ENCODE measurements around the gene C4orf33. TPM values are rescaled to one million over a fixed set of nuclear protein-coding genes. Genes with fewer than 3 reads are reported as not detected.

Gene C4orf33
- total and polyA plus RNA-seq, 4 experiments from 2014 or later = 4.6 to 7.6 (median 6.0) TPM

DNA sequence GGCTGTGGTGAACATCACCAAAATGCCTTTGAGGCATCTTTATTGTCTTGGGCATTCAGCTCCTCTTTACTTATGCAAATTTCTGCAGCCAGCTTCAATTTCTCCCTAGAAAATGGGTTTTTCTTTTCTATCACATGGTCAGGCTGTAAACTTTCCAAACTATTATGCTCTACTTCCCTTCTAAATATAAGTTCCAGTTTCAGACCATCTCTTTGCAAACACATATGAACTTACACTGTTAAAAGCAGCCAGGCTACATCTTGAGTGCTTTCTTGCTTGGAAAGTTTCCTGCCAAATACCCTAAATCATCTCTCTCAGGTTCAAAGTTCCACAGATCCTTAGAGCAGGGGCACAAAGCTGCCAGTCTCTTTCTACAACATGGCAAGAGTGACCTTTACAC, 15.8 kb upstream of the C4orf33 start:
- H3K4me1 Mint-ChIP-seq = peaks cover 0 to 11% (median 6%) of the 10 kb centered on the region in 4 donors
- peaks cover 6% of the 10 kb centered on the region for H3K36me3 ChIP-seq (ENCODE audit: insufficient read depth, low read length)
- POLR2A ChIA-PET (ENCODE audit: partially characterized antibody) = no interaction called here
- intact Hi-C loops (cut with micrococcal nuclease) = no loop called here
- H3K4me1 ChIP-seq (ENCODE audit: insufficient read depth, low read length) = no peaks in the 10 kb centered on the region
- H3K36me3 Mint-ChIP-seq = peaks cover 50 to 67% of the 10 kb centered on the region in 2 donors
- H3K27me3 Mint-ChIP-seq = no peaks in the 10 kb centered on the region
- H3K4me3 ChIP-seq (ENCODE audit: low read length in 2 of 2) = no peak overlapping the region
- CTCF ChIA-PET (ENCODE audit: partially characterized antibody) = no interaction called here
- H3K27me3 ChIP-seq (ENCODE audit: insufficient read depth, low read length) = no peaks in the 10 kb centered on the region
- DNase-seq = no peak
- no peak overlapping the region for H3K27ac Mint-ChIP-seq
- H3K27ac ChIP-seq (ENCODE audit: low read depth, low read length) = no peak overlapping the region
- H3K4me3 Mint-ChIP-seq = no peak overlapping the region
- no peaks in the 10 kb centered on the region for H3K9me3 ChIP-seq (ENCODE audit: control insufficient read depth in 1 of 2, low read length in 2 of 2)
- H3K9me3 Mint-ChIP-seq = peaks cover 0 to 13% (median 5%) of the 10 kb centered on the region in 8 donors

DNA sequence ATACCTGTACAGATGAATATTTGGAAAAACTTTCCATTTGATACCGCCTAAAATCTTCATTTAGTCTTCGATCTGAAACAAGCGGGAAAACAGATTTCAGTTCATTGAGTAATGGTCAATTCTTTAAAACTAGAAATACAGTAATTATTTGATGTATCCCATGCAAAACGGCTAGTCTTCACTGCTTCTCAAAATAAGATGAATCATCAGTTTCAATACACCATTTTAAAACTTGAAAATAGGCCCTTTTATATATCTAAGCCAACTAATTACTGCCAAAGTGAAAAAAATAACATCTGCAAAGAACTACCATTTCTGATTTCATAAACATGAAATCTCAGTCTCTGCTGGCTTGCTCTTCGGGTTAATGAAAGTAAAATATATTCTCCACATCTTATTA, 13.7 kb upstream of the C4orf33 start:
- ChIA-PET CTCF (ENCODE audit: partially characterized antibody) (no interaction called here), POLR2A (ENCODE audit: partially characterized antibody) (no interaction called here)
- Histone ChIP-seq H3K36me3 (ENCODE audit: insufficient read depth, low read length) (peaks cover 6% of the 10 kb centered on the region), H3K9me3 (ENCODE audit: control insufficient read depth in 1 of 2, low read length in 2 of 2) (no peaks in the 10 kb centered on the region), H3K4me3 (ENCODE audit: low read length in 2 of 2) (no peak overlapping the region), H3K27ac (ENCODE audit: low read depth, low read length) (no peak overlapping the region), H3K27me3 (ENCODE audit: insufficient read depth, low read length) (no peaks in the 10 kb centered on the region), H3K4me1 (ENCODE audit: insufficient read depth, low read length) (no peaks in the 10 kb centered on the region)
- Mint-ChIP-seq H3K27ac (no peak overlapping the region), H3K4me1 (peaks cover 10 to 21% (median 12%) of the 10 kb centered on the region in 4 donors), H3K4me3 (no peak overlapping the region), H3K9me3 (peaks cover 0 to 15% (median 5%) of the 10 kb centered on the region in 8 donors), H3K36me3 (peaks cover 42 to 58% of the 10 kb centered on the region in 2 donors), H3K27me3 (no peaks in the 10 kb centered on the region)
- intact Hi-C loops (cut with micrococcal nuclease) = no loop called here
- no peak for DNase-seq

DNA sequence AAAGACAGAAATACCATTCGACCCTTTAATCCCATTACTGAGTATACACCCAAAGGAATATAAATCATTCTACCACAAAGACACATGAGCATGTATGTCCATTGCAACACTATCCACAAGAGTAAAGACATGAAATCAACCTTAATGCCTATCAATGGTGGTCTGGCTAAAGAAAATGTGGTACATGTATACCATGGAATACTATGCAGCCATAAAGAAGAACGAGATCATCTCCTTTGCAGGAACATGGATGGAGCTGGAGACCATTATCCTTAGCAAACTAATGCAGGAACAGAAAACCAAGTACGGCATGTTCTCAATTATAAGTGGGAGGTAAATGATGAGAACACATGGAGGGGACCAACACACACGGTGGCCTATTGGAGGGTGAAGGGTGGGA, 10.5 kb upstream of the C4orf33 start:
- peaks cover 19% of the 10 kb centered on the region for H3K4me1 ChIP-seq (ENCODE audit: insufficient read depth, low read length)
- intact Hi-C loops (cut with micrococcal nuclease) = no loop called here
- Mint-ChIP-seq H3K27ac (peak overlapping the region in 1 of 7 donors; percentile 18), H3K4me3 (no peak overlapping the region), H3K9me3 (peaks cover 0 to 10% (median under 1%) of the 10 kb centered on the region in 8 donors), H3K27me3 (no peaks in the 10 kb centered on the region), H3K4me1 (peaks cover 23 to 37% (median 27%) of the 10 kb centered on the region in 4 donors), H3K36me3 (peaks cover 19 to 33% of the 10 kb centered on the region in 2 donors)
- ChIA-PET CTCF (ENCODE audit: partially characterized antibody) (no interaction called here), POLR2A (ENCODE audit: partially characterized antibody) (interaction anchor here (1.0 kb wide), 1 partner anchor 8 kb away, joined by 6 read pairs; the partner anchor contains the start of gene SCLT1)
- no peaks in the 10 kb centered on the region for H3K27me3 ChIP-seq (ENCODE audit: insufficient read depth, low read length)
- no peak overlapping the region for H3K27ac ChIP-seq (ENCODE audit: low read depth, low read length)
- no peak overlapping the region for H3K4me3 ChIP-seq (ENCODE audit: low read length in 2 of 2)
- no peaks in the 10 kb centered on the region for H3K9me3 ChIP-seq (ENCODE audit: control insufficient read depth in 1 of 2, low read length in 2 of 2)
- no peaks in the 10 kb centered on the region for H3K36me3 ChIP-seq (ENCODE audit: insufficient read depth, low read length)
- no peak for DNase-seq

DNA sequence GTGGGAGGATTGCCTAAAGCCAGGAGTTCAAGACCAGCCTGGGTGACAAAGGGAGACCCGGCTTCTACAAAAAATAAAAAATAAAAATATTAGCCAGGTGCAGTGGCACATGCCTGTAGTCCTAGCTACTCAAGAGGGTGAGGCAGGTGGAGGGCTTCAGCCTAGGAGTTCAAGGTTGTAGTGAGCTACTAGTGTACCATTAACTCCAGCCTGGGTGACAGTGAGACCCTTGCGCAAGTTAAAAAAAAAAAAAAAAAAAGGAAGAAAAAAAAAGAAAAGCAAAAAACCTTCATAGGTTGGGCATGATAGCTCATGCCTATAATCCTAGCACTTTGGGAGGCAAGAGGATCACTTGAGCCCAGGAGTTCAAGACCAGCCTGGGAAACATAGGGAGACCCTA, 8.4 kb upstream of the C4orf33 start:
- Histone ChIP-seq H3K4me3 (ENCODE audit: low read length in 2 of 2) (no peak overlapping the region), H3K4me1 (ENCODE audit: insufficient read depth, low read length) (peaks cover 39% of the 10 kb centered on the region), H3K27me3 (ENCODE audit: insufficient read depth, low read length) (no peaks in the 10 kb centered on the region), H3K27ac (ENCODE audit: low read depth, low read length) (no peak overlapping the region), H3K9me3 (ENCODE audit: control insufficient read depth in 1 of 2, low read length in 2 of 2) (no peaks in the 10 kb centered on the region), H3K36me3 (ENCODE audit: insufficient read depth, low read length) (no peaks in the 10 kb centered on the region)
- Mint-ChIP-seq H3K36me3 (peaks cover 4 to 19% of the 10 kb centered on the region in 2 donors), H3K4me3 (peak overlapping the region in 1 of 8 donors; percentile 29), H3K4me1 (peaks cover 23 to 36% (median 27%) of the 10 kb centered on the region in 4 donors), H3K9me3 (peaks cover 0 to 5% (median 0%) of the 10 kb centered on the region in 8 donors), H3K27ac (no peak overlapping the region), H3K27me3 (no peaks in the 10 kb centered on the region)
- CTCF ChIA-PET (ENCODE audit: partially characterized antibody) = interaction anchor here (0.7 to 0.8 kb wide), 2 partner anchors 8 to 11 kb away, joined by 3 to 4 read pairs; partner anchors contain the start of gene C4orf33
- intact Hi-C loops (cut with micrococcal nuclease) = no loop called here
- POLR2A ChIA-PET (ENCODE audit: partially characterized antibody) = interaction anchor here (1.7 kb wide), 1 partner anchor 8 kb away, joined by 3 read pairs; the partner anchor contains the start of gene C4orf33
- no peak for DNase-seq

DNA sequence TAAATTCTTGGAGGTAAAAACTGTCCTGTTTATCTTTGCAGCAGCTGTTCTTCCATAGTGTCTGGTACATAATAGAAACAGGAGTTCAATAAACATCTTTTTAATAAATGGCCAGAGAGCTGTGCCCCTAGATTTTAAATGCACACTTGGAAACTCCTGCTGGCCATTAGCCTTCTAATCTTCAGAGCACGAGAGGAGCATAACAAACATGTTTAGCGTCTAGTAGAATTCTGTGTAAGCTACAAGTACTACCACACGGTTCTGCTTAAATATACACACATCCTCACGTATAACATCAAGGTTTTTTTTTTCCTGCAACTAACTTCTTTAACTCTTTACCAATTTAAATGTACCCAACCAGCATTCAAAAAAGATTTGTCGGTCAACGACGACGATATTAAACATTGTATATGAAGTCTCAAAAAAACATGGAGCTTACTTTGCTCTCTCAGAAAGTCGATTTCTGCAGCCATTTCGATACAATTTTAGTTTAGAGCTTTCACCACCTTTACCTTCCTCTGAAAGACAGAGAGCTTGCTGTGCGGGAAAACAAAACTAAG, 3.2 kb upstream of the C4orf33 start:
- peaks cover 30 to 48% (median 39%) of the 10 kb centered on the region in 4 donors for H3K4me1 Mint-ChIP-seq
- POLR2A ChIA-PET (ENCODE audit: partially characterized antibody) = interaction anchor here (1.0 to 2.9 kb wide), 8 partner anchors 8 to 1127 kb away, joined by 4 to 16 read pairs (median 8); partner anchors contain the start of genes ABHD18, JADE1, LARP1B and MFSD8
- Histone ChIP-seq H3K4me1 (ENCODE audit: insufficient read depth, low read length) (peaks cover 66% of the 10 kb centered on the region), H3K4me3 (ENCODE audit: low read length in 2 of 2) (peak overlapping the region; percentile 71 to 98), H3K9me3 (ENCODE audit: control insufficient read depth in 1 of 2, low read length in 2 of 2) (no peaks in the 10 kb centered on the region), H3K36me3 (ENCODE audit: insufficient read depth, low read length) (no peaks in the 10 kb centered on the region), H3K27ac (ENCODE audit: low read depth, low read length) (peak overlapping the region; percentile 99), H3K27me3 (ENCODE audit: insufficient read depth, low read length) (no peaks in the 10 kb centered on the region)
- no peak overlapping the region for H3K4me3 Mint-ChIP-seq
- DNase-seq = no peak
- CTCF ChIA-PET (ENCODE audit: partially characterized antibody) = interaction anchor here (0.9 to 2.7 kb wide), 3 partner anchors 45 to 807 kb away, joined by 3 to 9 read pairs (median 3); no protein-coding TSS in a partner anchor
- H3K27me3 Mint-ChIP-seq = no peaks in the 10 kb centered on the region
- intact Hi-C loops (cut with micrococcal nuclease) = loop anchor here (1.0 to 5.0 kb wide), 5 partner anchors 230 to 1127 kb away; partner anchors contain the start of genes ABHD18, LARP1B, MFSD8 and PGRMC2
- H3K36me3 Mint-ChIP-seq = peaks cover 0 to 5% of the 10 kb centered on the region in 2 donors
- no peaks in the 10 kb centered on the region for H3K9me3 Mint-ChIP-seq
- H3K27ac Mint-ChIP-seq = no peak overlapping the region

DNA sequence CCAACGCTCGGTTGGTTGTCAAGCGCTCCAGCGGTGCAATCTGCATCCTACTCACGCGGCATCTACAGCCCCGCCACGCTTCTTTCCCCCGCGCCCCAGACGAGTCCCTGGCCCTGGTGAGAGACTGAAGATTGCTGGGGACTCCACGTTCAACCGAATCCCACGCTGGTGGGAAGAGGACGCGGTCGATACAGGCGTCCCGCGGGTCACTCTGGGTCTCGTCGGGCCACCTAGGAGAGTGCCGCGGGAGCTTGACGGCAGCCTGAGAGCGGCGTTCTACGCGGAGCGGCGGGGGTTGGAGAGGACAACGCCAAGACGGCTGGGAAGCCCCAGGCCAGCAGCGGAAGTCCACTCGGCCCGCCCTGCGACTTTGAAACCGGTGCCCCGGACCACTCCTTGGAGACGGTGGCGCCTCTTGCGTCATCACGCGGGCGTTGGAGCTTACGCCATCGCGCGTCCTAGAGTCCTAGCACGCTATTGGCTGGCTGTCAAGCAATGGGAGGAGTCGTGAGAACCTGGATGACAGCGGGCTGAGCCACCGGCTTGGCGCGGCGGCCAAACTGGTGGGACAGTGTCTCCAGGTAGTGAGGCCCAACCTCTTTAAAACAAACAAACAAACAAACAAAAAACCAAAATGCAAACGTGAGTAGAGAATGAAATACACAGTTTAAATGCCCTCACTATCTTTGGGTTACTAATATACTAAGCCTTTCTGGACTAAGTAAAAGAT, 2.6 kb upstream of the C4orf33 start, which contains the start of gene SCLT1:
SCLT1 (minus strand) TSS at position 349 of the 730 bp plus-strand sequence. CDS start 436 bp downstream, outside the sequence.
- Histone ChIP-seq H3K9me3 (ENCODE audit: control insufficient read depth in 1 of 2, low read length in 2 of 2) (no peaks in the 10 kb centered on the region), H3K27me3 (ENCODE audit: insufficient read depth, low read length) (no peaks in the 10 kb centered on the region), H3K4me1 (ENCODE audit: insufficient read depth, low read length) (peaks cover 63% of the 10 kb centered on the region), H3K27ac (ENCODE audit: low read depth, low read length) (peak within 1 kb of the TSS; percentile 99), H3K4me3 (ENCODE audit: low read length in 2 of 2) (peak within 1 kb of the TSS; percentile 71 to 98), H3K36me3 (ENCODE audit: insufficient read depth, low read length) (no peaks in the 10 kb centered on the region)
- H3K27ac Mint-ChIP-seq = peak within 1 kb of the TSS in 2 of 7 donors; percentile 33 to 95
- H3K4me3 Mint-ChIP-seq = peak within 1 kb of the TSS in 6 of 8 donors; percentile 10 to 57 (median 30)
- no peaks in the 10 kb centered on the region for H3K27me3 Mint-ChIP-seq
- ChIA-PET POLR2A (ENCODE audit: partially characterized antibody) (interaction anchor here (1.0 to 2.9 kb wide), 8 partner anchors 8 to 1128 kb away, joined by 4 to 16 read pairs (median 8); partner anchors contain the start of genes ABHD18, JADE1, LARP1B and MFSD8), CTCF (ENCODE audit: partially characterized antibody) (interaction anchor here (0.9 to 2.7 kb wide), 5 partner anchors 11 to 808 kb away, joined by 3 to 9 read pairs (median 3); no protein-coding TSS in a partner anchor)
- H3K9me3 Mint-ChIP-seq = no peaks in the 10 kb centered on the region
- intact Hi-C loops (cut with micrococcal nuclease) = loop anchor here (1.0 to 5.0 kb wide), 5 partner anchors 231 to 1128 kb away; partner anchors contain the start of genes ABHD18, LARP1B, MFSD8 and PGRMC2
- DNase-seq = peak; percentile 93 to 98 (median 95)
- peaks cover 0 to 5% of the 10 kb centered on the region in 2 donors for H3K36me3 Mint-ChIP-seq
- peaks cover 30 to 47% (median 38%) of the 10 kb centered on the region in 4 donors for H3K4me1 Mint-ChIP-seq
